ENCODE measurements around the gene PPP1CA. TPM values are rescaled to one million over a fixed set of nuclear protein-coding genes. Genes with fewer than 3 reads are reported as not detected.

Gene PPP1CA
- total RNA-seq, 1 experiment from 2014 or later, result 238 TPM

GRCh38 chr11:67442504-67443404 lies 41.1 kb upstream of the PPP1CA start:
- ChIA-PET POLR2A (no interaction called here), CTCF (no interaction called here)

GRCh38 chr11:67441731-67442351 lies 40.2 kb upstream of the PPP1CA start:
- Histone ChIP-seq H3K36me3 (ENCODE audit: control insufficient read depth in 1 of 2, insufficient read depth in 2 of 2, low read length in 2 of 2) (peaks cover 0 to 2% of the 10 kb centered on the region in 2 experiments; a peak in 1 of 4 replicates), H3K79me2 (ENCODE audit: insufficient read depth, low read length) (peaks cover 7% of the 10 kb centered on the region; the same call in 1 of the 2 replicates), H2AFZ (ENCODE audit: low read depth, low read length, poor library complexity, severe bottlenecking) (no peak overlapping the region), H3K9me2 (ENCODE audit: insufficient read depth) (no peaks in the 10 kb centered on the region), H3K27me3 (ENCODE audit: insufficient read depth, low read length) (no peaks in the 10 kb centered on the region), H3K27ac (ENCODE audit: low read depth, low read length) (no peak overlapping the region), H3K4me1 (ENCODE audit: control insufficient read depth in 1 of 2, insufficient read depth in 2 of 2, low read length in 2 of 2) (peaks cover 6 to 28% of the 10 kb centered on the region in 2 experiments; a peak in 3 of 4 replicates), H3K4me2 (ENCODE audit: low read length) (peak overlapping the region; percentile 94), H4K20me1 (ENCODE audit: insufficient read depth) (no peaks in the 10 kb centered on the region), H3K9me3 (ENCODE audit: control insufficient read depth in 1 of 2, insufficient read depth in 1 of 2, low read depth in 1 of 2, low read length in 2 of 2) (no peaks in the 10 kb centered on the region), H3K9ac (ENCODE audit: low read length) (no peak overlapping the region), H3K4me3 (replicated peaks in 1 of 2; ENCODE audit: low read depth in 1 of 2, low read length in 2 of 2) (peak overlapping the region; percentile 82 to 90; a peak in 3 of 4 replicates)
- DNase-seq (ENCODE audit: low read depth, low spot score), result no peak
- ATAC-seq, result no peak
- BruUV-seq (replicated peaks), result TSS peak; percentile 59
- intact Hi-C loops (cut with micrococcal nuclease), result no loop called here
- ChIA-PET CTCF (no interaction called here), POLR2A (no interaction called here), RAD21 (ENCODE audit: low non-redundant PET in 1 of 2, low total read pairs in 2 of 2, uncharacterized antibody in 2 of 2, unreplicated experiment in 2 of 2) (no interaction called here)
- TF ChIP-seq ZFX (IDR thresholded peaks at IDR 0.05), result no peak
- no peak for TF ChIP-seq CBX3 (IDR thresholded peaks at IDR 0.05; ENCODE audit: low read depth)
- TF ChIP-seq TCF7L2 (IDR thresholded peaks at IDR 0.05; ENCODE audit: borderline replicate concordance, extremely low read depth, insufficient read depth, insufficient read length), result no peak
- TF ChIP-seq CTCF (IDR thresholded peaks at IDR 0.05 in 2 of 3, conservative IDR thresholded peaks at IDR 0.05 in 1 of 3; ENCODE audit: borderline replicate concordance in 1 of 3, insufficient read depth in 1 of 3, low read depth in 2 of 3, low read length in 2 of 3), result no peak
- TF ChIP-seq YY1 (IDR thresholded peaks at IDR 0.05; ENCODE audit: extremely low read depth, insufficient replicate concordance, low read depth, low read length), result no peak
- no peak for TF ChIP-seq POLR2A (IDR thresholded peaks at IDR 0.05; ENCODE audit: borderline replicate concordance, extremely low read depth, insufficient read depth, insufficient read length)
- TF ChIP-seq SIN3A (IDR thresholded peaks at IDR 0.05; ENCODE audit: low read depth), result no peak
- TF ChIP-seq CEBPB (IDR thresholded peaks at IDR 0.05; ENCODE audit: low read depth), result no peak
- TF ChIP-seq SRF (IDR thresholded peaks at IDR 0.05; ENCODE audit: low read depth), result no peak

More at GRCh38 chr11:67442504-67443404, 41.1 kb upstream of the PPP1CA start:
- H3K27me3 ChIP-seq (ENCODE audit: insufficient read depth, low read length), result no peaks in the 10 kb centered on the region
- BruUV-seq (replicated peaks), result no TSS peak
- peak; percentile 29 for ATAC-seq
- RAD21 ChIA-PET (ENCODE audit: low non-redundant PET in 1 of 2, low total read pairs in 2 of 2, uncharacterized antibody in 2 of 2, unreplicated experiment in 2 of 2), result no interaction called here
- TF ChIP-seq YY1 (IDR thresholded peaks at IDR 0.05; ENCODE audit: extremely low read depth, insufficient replicate concordance, low read depth, low read length), result no peak
- no peak for TF ChIP-seq ZFX (IDR thresholded peaks at IDR 0.05)
- TF ChIP-seq EGR1 (IDR thresholded peaks at IDR 0.05; ENCODE audit: low read depth), result no peak
- TF ChIP-seq TCF7L2 (IDR thresholded peaks at IDR 0.05; ENCODE audit: borderline replicate concordance, extremely low read depth, insufficient read depth, insufficient read length), result no peak
- TF ChIP-seq POLR2A (IDR thresholded peaks at IDR 0.05; ENCODE audit: borderline replicate concordance, extremely low read depth, insufficient read depth, insufficient read length), result no peak
- no peak for TF ChIP-seq SRF (IDR thresholded peaks at IDR 0.05; ENCODE audit: low read depth)
- TF ChIP-seq SP1 (IDR thresholded peaks at IDR 0.05; ENCODE audit: low read depth), result no peak
- TF ChIP-seq SIN3A (IDR thresholded peaks at IDR 0.05; ENCODE audit: low read depth), result no peak
- peak overlapping the region; percentile 87 for H3K9ac ChIP-seq (ENCODE audit: low read length)
- no peak for DNase-seq (ENCODE audit: low read depth, low spot score)
- peaks cover 0 to 2% of the 10 kb centered on the region in 2 experiments; a peak in 1 of 4 replicates for H3K36me3 ChIP-seq (ENCODE audit: control insufficient read depth in 1 of 2, insufficient read depth in 2 of 2, low read length in 2 of 2)
- intact Hi-C loops (cut with micrococcal nuclease), result no loop called here
- no peaks in the 10 kb centered on the region for H4K20me1 ChIP-seq (ENCODE audit: insufficient read depth)
- H3K79me2 ChIP-seq (ENCODE audit: insufficient read depth, low read length), result peaks cover 7% of the 10 kb centered on the region; the same call in 1 of the 2 replicates
- H3K4me1 ChIP-seq (ENCODE audit: control insufficient read depth in 1 of 2, insufficient read depth in 2 of 2, low read length in 2 of 2), result peaks cover 6 to 28% of the 10 kb centered on the region in 2 experiments; a peak in 3 of 4 replicates
- peak overlapping the region; percentile 94 for H3K4me2 ChIP-seq (ENCODE audit: low read length)
- peak overlapping the region; percentile 79 for H3K27ac ChIP-seq (ENCODE audit: low read depth, low read length)
- peak overlapping the region; percentile 82 to 90 for H3K4me3 ChIP-seq (replicated peaks in 1 of 2; ENCODE audit: low read depth in 1 of 2, low read length in 2 of 2)
- H2AFZ ChIP-seq (ENCODE audit: low read depth, low read length, poor library complexity, severe bottlenecking), result no peak overlapping the region
- H3K9me3 ChIP-seq (ENCODE audit: control insufficient read depth in 1 of 2, insufficient read depth in 1 of 2, low read depth in 1 of 2, low read length in 2 of 2), result no peaks in the 10 kb centered on the region
- no peaks in the 10 kb centered on the region for H3K9me2 ChIP-seq (ENCODE audit: insufficient read depth)
